NCI-H1105 (cell line): ENCODE measurements around the gene USP4.
"Not testable (repeated sequence)": the region's sequence is repeated elsewhere in the genome, so short reads cannot be mapped to it uniquely, and the experiment has no call there.

Experiments
- DNase-seq: peaks from one replicate; lab custom pipeline; 2025; lab: John Stamatoyannopoulos, UW

USP4 gene

DNA sequence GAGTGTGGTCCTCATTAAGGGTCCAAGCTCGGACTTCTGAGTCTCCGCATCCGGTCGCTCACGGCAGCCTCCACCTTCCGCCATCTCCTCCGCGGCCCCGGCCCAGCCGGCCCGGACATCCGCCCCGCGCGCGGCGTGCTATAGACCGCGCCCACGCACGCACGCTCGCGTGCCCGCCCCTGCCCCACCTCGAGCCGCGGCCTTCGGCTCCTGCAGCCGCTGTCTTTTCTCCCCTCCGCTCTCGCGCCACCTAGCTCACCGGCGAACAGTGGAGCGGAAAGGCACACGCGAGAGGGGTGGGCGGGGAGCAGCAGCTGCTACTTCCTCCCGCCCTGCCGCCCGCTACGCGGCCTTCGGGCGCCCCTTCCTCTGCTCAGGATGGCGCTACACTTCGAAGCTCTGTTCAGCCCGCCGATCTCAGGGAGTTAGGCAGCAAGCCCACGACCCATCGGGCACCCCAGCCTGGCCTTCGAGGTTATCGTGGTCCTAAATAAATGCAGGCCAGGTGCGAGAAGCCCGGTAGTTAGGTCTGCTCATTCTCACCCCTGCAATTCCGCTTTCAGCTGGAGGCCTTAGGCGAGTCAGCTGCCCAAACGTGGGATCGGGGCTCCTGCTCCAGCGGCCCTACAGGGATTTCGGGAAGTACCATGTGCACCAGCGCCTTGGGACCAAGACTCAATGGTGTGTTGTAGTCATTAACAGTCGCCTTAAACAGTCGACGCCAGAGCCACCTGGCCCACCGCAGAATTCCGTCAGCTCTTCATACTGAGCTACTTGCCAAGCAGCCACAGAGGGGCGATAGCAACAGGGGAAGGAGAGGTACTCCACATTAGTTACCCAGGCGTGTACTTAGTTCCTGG is at the start of gene USP4:
USP4 (minus strand) TSS at position 113 of the 860 bp plus-strand sequence; CDS start at position 84, 29 bp downstream.
- DNase-seq, result peak; percentile 68

- no peak for DNase-seq
These were observed 49.4 kb upstream of the USP4 start for GRCh38 chr3:49389297-49389696.

DNA sequence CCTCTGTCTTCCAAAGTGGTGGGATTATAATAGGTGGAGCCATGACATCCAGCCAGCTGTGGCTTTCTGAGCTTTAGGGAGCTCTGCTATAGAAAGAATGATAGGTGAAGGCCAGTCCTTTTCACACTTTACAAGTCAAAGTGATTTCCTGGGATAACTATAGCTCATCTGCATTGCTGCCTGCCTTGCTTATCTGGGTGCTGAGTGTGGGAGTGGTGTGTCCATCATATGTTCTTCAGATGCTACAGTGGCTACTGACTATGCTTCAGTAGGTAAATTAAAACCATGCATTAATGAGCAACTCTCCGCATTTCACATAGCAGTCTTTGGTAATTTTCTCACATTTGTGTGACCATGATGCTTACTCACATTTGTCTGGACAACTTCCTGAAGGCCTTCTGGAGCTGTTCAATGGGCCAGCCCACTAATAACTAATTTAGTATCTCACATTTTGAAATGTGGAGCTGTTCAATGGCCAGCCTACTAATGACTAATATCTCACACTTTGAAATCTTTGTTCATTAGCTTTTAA is 48.5 kb upstream of the USP4 start:
- no peak for DNase-seq

GRCh38 chr3:49387721-49388120 is 47.9 kb upstream of the USP4 start:
- DNase-seq, result no peak

GRCh38 chr3:49386056-49386756 is 46.4 kb upstream of the USP4 start:
- no peak for DNase-seq

GRCh38 chr3:49385617-49386016 is 45.8 kb upstream of the USP4 start:
- no peak for DNase-seq

DNA sequence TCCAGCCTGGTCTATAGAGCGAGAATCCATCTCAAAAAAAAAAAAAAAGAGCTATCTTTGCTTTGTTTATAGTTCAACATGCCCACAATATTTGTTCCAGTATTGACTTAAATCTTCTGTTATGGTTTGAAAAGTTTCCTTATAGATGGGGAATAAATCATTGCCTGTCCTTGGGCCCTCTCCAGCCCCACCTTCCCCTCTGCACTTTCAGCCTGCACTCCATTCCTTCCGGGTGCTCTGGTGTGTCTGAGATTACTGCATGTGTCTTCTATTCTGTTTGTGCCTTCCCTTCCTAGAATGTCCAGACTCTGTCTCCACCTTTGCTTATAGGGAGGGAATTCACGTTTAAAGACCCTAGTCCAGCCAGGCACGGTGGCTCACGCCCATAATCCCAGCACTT is 43.5 kb upstream of the USP4 start:
- no peak for DNase-seq

DNA sequence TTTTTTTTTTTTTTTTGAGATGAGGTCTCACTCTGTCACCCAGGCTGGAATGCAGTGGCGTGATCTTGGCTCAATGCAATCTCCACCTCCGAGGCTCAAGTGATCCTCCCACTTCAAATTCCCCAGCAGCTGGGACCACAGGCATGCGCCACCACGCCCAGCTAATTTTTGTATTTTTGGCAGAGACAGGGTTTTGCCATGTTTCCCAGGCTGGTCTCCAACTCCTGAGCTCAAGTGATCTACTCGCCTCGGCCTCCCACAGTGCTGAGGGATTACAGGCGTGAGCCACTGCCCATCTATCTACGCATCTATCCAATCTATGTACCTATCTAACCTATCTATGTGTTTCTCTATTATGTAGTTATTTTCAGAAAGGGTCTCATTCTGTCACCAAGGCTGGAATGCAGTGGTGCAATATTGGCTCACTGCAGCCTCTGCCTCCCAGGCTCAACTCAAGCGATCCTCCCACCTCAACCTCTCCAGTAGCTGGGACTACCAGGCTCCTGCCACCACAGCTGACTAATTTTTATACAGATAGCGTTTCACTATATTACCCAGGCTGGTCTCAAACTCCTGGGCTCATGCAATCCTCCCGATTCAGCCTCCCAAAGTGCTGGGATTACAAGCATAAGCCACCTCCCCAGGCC is 38.5 kb upstream of the USP4 start:
- no peak for DNase-seq

GRCh38 chr3:49377483-49377882 is 37.6 kb upstream of the USP4 start:
- DNase-seq, result no peak

DNA sequence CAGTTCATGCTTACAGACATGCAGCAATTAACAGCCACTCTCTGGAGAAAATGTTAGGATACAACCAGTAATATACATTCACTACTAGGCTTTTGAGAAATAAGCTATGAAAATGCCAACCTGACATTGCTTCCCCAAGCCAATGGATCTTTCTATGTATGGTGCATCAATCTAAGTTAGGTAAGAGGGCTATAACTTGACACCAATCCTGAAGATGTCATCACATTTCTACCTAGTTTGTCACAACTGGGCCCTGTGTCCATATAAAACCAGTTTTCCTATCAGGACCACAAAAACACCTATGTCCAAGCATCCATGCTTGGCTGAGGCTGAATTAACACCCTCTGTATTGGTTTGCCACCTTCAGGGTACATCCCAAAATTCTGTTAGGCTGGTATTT is 32.1 kb upstream of the USP4 start:
- no peak for DNase-seq

DNA sequence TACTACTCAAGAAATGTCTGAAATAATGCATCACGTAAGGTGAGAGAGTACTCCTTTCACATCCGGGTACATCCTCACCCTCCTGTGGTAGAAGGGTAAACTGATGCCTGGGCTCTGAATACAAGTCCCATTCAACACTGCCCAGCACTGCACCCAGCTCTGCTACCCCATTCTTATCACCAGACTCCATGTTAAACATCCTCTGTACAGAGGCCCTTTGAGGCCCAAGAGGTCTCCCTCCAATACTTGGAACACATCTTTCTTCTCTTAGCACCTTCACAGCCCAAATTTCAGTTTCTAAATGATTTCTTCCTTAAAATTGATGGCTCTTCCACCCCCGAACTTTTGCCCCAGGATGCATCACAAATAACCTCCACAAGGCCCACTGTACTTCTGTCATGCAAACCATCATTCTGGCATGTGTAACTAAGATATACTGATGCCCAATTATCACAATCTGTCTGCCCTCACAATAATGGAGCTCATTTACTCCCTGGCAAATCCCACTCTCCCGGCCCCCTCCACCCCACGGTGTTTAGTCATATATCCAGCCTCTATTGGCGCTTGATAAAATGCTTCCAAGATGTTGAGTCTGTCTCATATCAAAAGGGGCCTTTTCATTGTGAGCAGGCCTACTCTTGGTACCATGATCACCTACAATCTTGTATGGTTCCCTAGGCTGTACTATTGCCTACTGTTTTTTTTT is 30.9 kb upstream of the USP4 start:
- no peak for DNase-seq

DNA sequence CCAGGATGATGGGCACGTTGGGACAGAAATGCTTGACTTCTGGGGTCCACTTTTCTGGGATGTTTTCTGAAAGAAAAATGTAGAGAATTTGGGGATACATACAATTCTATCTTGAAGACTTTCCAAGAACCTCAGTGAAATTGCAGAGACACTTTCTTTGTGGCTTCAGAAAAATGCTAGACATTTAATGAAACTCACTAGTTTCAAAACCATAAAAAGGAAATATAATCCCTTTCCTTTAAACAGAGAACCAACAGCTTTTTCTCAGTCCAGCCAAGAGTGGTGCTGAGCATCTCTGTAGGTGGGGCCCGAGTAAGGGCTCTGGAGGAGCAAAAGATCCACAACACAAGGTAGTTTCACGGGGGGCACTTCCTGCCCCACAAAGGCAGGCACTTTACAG is 22.7 kb upstream of the USP4 start:
- no peak for DNase-seq

DNA sequence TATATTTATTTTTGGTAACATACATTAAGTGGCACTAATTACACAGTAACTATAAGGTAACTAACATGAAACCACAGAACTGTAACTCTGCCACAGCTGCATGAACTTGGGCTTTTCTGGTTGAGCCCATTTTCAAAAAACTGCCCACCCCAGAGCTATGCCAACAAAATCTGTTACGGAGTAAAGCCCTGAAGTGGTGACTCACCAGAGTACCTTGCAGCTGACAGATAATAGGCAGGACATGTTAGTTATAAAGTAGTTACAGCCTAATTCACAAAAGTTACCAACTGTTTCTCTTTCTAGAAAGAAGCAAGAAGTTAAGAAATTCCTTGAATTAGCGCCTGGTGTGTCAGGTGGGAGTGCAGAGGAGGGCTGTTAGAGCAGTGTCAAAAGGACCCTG is 19.8 kb upstream of the USP4 start:
- DNase-seq, result no peak

- DNase-seq, result no peak
These were observed 19.0 kb upstream of the USP4 start for GRCh38 chr3:49358884-49359225.

DNA sequence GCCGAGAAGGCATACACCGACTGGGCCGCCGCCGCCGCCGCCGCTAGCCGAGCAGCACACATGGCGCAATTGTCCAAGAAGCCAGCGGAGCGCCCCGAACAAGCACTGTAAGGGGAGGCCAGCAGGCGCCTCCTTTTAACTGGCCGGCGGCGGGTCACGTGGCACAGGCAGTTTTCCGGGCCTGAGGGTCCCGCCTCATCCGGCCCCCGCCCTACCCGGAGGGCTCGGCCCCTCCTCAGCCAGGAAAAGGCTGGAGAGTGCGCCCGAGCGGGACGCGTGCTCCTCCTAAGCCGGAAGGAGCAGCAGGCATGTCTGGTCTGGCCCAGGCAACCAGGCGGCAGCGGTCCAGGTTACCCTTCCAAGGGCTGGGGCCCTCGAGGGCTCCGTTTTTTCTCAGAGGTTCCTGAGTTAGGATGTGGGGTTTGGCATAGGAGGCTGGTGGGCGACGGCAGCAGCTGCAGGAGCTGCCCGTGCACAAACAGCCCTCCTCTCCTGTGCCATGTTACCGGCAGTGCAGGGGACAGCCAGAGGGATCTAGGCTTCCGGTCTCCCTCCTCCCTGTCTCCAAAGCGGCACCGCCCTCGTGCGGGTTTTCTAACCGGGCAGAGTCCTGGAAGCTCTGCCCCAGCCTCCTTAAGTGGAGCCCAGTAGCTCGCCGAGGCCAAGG is 18.5 kb upstream of the USP4 start, which contains the start of gene GPX1:
GPX1 (minus strand) TSS at position 137 of the 667 bp plus-strand sequence; CDS start at position 62, 75 bp downstream.
- DNase-seq, result peak; percentile 88

GRCh38 chr3:49357443-49358216 is 17.8 kb upstream of the USP4 start:
- DNase-seq, result not testable (repeated sequence)

GRCh38 chr3:49357095-49357442 is 17.2 kb upstream of the USP4 start:
- not testable (repeated sequence) for DNase-seq

DNA sequence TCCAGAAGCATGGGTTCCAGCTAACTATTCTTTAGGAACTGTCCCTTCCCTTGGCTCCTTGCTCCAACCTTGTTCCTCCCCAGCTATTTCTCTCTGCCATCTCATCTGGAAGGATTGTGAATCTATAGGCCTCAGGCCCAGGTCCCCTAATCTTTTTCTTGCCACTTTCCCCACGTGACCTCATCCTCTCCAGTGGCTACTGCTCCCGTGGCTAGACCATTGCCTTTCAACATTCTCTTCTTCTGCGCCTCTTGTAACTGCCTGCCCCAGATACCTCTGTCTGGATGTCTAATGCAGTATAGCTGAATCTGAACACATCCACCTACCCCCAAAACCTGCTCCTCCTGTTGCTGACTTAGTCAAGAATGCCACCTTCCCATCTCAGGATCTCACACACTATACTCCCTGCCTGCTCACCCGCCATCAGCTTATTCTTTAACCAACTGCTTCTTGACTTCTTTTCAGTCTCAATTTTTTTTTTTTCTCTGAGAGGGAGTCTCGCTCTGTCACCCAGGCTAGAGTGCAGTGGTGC is 13.1 kb upstream of the USP4 start:
- DNase-seq, result no peak

- no peak for DNase-seq
These were observed 12.4 kb upstream of the USP4 start for GRCh38 chr3:49352281-49352680.

GRCh38 chr3:49351521-49352011 is 11.7 kb upstream of the USP4 start:
- DNase-seq, result no peak
